Measurements from ENCODE around the gene ATP2A2. TPM values are rescaled to one million over a fixed set of nuclear protein-coding genes. Genes with fewer than 3 reads are reported as not detected.

ATP2A2 gene
- 100 to 1,000 TPM; 128 to 185 (median 178) TPM for total RNA-seq

DNA sequence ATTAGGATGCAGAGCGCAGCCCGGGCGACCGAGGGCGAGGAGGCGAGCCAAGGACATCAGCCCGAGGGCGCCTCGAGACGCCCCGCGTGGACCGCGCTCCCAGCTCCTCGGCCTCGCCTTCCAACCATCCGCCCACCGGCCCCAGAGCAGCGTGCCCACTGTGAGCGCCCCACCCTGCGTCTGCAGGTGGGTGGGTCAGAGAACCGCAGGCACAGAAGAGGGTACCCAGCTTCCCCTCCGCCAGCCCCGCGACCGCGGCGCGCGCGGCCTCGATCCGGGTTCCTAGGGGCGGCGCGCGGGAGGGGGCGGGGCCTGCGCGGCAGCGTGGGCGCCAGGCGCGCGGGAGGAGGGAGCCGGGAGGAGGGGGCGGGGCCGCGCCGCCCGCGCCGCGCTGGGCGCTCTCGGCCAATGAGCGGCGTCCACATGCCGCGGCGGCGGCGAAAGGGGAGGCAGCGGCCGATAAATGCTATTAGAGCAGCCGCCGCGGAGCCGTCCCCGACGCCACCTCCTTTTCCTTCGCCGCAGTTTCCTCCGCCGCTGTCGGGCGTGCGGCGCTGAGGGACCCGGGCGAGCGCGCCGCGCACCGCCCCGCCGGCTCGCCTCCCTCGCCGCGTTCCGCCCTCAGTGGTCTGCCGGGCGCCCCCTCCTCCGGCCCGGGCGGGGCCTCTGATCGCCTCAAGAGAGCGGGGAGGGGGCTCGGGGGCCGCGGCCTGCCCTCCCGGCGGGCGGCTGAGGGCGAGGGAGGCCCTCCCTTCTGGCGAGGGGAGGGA is at the start of gene ATP2A2:
TSS of gene ATP2A2 (plus strand) at position 469 of the 770 bp plus-strand sequence. CDS start 543 bp downstream, outside the sequence.
- Histone ChIP-seq H3K4me1 (peaks cover 10 to 45% (median 35%) of the 10 kb centered on the region in 4 donors), H3K4me3 (peak within 1 kb of the TSS; percentile 91 to 99 (median 96)), H3K27ac (peak within 1 kb of the TSS; percentile 96 to 100 (median 100)), H3K36me3 (no peaks in the 10 kb centered on the region), H3K27me3 (no peaks in the 10 kb centered on the region), H3K9me3 (no peaks in the 10 kb centered on the region)
- WGBS, 2 donors (ENCODE audit: low coverage in 1 of 2) = 0% methylated on average over 1 of the region's 108 CpGs; no CpG with 5 or more reads in 1 of the 2 donors
- in situ Hi-C loops (cut with MboI; ENCODE audit: low pct_ligation_motif_present in 1 of 4, low pct_unique_long_range_greater_than_20kb in 1 of 4, low sequenced_read_pairs in 3 of 4) = no loop called here
- intact Hi-C loops (cut with DNase I; ENCODE audit: low total_unique reads) = no loop called here
- peak; percentile 92 for DNase-seq
- TF ChIP-seq CTCF (IDR thresholded peaks at IDR 0.05) (no peak), POLR2AphosphoS5 (IDR thresholded peaks at IDR 0.05) (peak; percentile 81 to 95 (median 94)), POLR2A (IDR thresholded peaks at IDR 0.05) (peak; percentile 75)

DNA sequence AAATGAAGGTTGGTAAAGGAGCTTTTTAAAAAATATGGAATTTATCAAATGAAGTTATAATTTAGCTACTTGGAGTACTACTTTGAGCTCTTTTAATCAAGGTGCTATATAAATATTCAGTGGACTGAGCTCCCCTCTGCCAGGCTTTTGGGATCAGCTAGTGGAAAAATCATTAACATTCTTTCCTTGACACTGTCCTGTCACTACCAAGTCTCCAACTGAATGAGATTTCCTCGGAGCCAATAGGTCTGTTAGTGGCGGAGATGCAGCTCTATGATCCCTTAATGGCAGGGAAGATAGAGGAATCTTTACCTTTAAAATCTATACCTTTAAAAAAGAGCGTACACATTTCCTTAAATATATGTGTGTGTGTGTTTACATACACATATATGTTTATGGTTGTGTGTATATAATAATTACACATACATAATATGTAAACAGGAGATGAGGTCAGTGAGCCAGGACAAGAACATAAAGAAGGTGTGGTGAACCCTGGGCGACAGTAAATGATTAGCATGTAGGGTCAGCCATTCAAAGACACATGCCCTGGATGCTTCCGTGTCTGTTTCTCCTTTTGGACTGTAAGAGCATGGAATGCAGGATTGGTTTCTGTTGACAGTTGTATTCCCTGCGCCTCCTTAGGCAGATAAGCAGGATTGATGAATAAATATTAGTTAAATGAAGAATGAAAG is 47.7 kb upstream of the ATP2A2 start:
- in situ Hi-C loops (cut with MboI; ENCODE audit: low pct_ligation_motif_present in 1 of 4, low pct_unique_long_range_greater_than_20kb in 1 of 4, low sequenced_read_pairs in 3 of 4) = no loop called here
- WGBS, 2 donors (ENCODE audit: low coverage in 1 of 2) = 63 to 74% methylated on average over 6 of the region's 6 CpGs
- peak overlapping the region in 3 of 4 donors; percentile 37 to 63 (median 37) for H3K27ac ChIP-seq

GRCh38 chr12:110234331-110234751 is 46.7 kb upstream of the ATP2A2 start:
- Histone ChIP-seq H3K4me1 (peaks cover 0 to 20% (median 5%) of the 10 kb centered on the region in 4 donors), H3K9me3 (no peaks in the 10 kb centered on the region), H3K4me3 (no peak overlapping the region), H3K27ac (peak overlapping the region; percentile 37 to 63 (median 38)), H3K27me3 (no peaks in the 10 kb centered on the region), H3K36me3 (no peaks in the 10 kb centered on the region)
- TF ChIP-seq POLR2A (IDR thresholded peaks at IDR 0.05) (no peak), EP300 (IDR thresholded peaks at IDR 0.05; ENCODE audit: low read depth) (no peak), CTCF (IDR thresholded peaks at IDR 0.05) (no peak), POLR2AphosphoS5 (IDR thresholded peaks at IDR 0.05) (no peak)
- WGBS, 2 donors (ENCODE audit: low coverage in 1 of 2) = 8 to 35% methylated on average over 2 of the region's 2 CpGs
- no peak for DNase-seq
- in situ Hi-C loops (cut with MboI; ENCODE audit: low pct_ligation_motif_present in 1 of 4, low pct_unique_long_range_greater_than_20kb in 1 of 4, low sequenced_read_pairs in 3 of 4) (no loop called here), intact Hi-C loops (cut with DNase I; ENCODE audit: low total_unique reads) (no loop called here)

More for the DNA sequence above, 47.7 kb upstream of the ATP2A2 start:
- TF ChIP-seq CTCF (IDR thresholded peaks at IDR 0.05) (no peak), POLR2AphosphoS5 (IDR thresholded peaks at IDR 0.05) (no peak), EP300 (IDR thresholded peaks at IDR 0.05; ENCODE audit: low read depth) (no peak), POLR2A (IDR thresholded peaks at IDR 0.05) (no peak)
- Histone ChIP-seq H3K27me3 (no peaks in the 10 kb centered on the region), H3K4me1 (peaks cover 0 to 20% (median 5%) of the 10 kb centered on the region in 4 donors), H3K4me3 (no peak overlapping the region), H3K36me3 (no peaks in the 10 kb centered on the region), H3K9me3 (no peaks in the 10 kb centered on the region)
- intact Hi-C loops (cut with DNase I; ENCODE audit: low total_unique reads) = no loop called here
- no peak for DNase-seq

GRCh38 chr12:110234755-110235154 is 46.3 kb upstream of the ATP2A2 start:
- WGBS, 2 donors (ENCODE audit: low coverage in 1 of 2) = 16 to 27% methylated on average over 3 of the region's 3 CpGs
- Histone ChIP-seq H3K36me3 (no peaks in the 10 kb centered on the region), H3K9me3 (no peaks in the 10 kb centered on the region), H3K4me3 (no peak overlapping the region), H3K4me1 (peaks cover 0 to 20% (median 5%) of the 10 kb centered on the region in 4 donors), H3K27ac (peak overlapping the region; percentile 37 to 63 (median 38)), H3K27me3 (no peaks in the 10 kb centered on the region)
- no peak for TF ChIP-seq POLR2A (IDR thresholded peaks at IDR 0.05)
- TF ChIP-seq POLR2AphosphoS5 (IDR thresholded peaks at IDR 0.05) = no peak
- TF ChIP-seq EP300 (IDR thresholded peaks at IDR 0.05; ENCODE audit: low read depth) = no peak
- no peak for TF ChIP-seq CTCF (IDR thresholded peaks at IDR 0.05)
- intact Hi-C loops (cut with DNase I; ENCODE audit: low total_unique reads) (no loop called here), in situ Hi-C loops (cut with MboI; ENCODE audit: low pct_ligation_motif_present in 1 of 4, low pct_unique_long_range_greater_than_20kb in 1 of 4, low sequenced_read_pairs in 3 of 4) (no loop called here)
- no peak for DNase-seq
